ENCODE measurements around the gene PPP2R3B.

DNA sequence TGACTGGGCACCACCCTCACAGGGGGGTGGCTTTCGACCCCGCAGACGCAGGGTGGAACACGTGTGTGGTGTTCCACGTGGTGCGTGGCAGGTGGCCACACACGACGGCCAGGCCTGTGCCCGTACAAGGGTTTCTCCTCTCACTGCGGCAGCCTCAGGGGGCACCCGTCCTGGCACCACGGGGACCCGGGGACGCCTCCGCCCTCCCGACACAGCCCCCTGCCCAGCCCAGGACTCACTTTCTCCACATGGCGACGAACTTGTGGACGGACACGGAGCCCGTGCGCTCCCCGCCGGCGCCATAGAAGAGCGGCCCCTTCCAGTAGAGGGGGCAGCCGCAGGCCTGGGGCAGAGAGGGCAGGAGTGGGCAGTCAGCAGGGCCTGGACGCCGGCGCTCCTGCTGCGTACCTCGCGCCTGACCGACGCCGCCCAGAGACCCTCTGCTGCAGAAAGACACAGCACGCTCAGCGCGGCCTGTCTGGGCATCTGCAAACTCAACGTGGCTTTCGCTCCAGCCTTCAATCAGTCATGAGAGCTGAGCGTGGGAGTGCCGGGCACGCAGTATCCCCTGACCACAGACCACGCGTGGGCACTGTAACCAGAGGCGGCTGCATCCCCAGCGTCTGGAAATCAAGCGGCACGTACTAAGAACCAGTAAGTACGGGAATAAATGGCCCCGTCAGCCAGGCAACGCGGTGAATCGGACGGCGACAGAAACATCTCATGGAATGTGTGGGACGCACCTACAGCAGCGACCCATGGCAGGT is 39.2 kb downstream of the PPP2R3B start:
- TF ChIP-seq, protein P1, sequence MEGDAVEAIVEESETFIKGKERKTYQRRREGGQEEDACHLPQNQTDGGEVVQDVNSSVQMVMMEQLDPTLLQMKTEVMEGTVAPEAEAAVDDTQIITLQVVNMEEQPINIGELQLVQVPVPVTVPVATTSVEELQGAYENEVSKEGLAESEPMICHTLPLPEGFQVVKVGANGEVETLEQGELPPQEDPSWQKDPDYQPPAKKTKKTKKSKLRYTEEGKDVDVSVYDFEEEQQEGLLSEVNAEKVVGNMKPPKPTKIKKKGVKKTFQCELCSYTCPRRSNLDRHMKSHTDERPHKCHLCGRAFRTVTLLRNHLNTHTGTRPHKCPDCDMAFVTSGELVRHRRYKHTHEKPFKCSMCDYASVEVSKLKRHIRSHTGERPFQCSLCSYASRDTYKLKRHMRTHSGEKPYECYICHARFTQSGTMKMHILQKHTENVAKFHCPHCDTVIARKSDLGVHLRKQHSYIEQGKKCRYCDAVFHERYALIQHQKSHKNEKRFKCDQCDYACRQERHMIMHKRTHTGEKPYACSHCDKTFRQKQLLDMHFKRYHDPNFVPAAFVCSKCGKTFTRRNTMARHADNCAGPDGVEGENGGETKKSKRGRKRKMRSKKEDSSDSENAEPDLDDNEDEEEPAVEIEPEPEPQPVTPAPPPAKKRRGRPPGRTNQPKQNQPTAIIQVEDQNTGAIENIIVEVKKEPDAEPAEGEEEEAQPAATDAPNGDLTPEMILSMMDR (IDR thresholded peaks at IDR 0.05): no peak
- no peak for TF ChIP-seq POLR2A (IDR thresholded peaks at IDR 0.05)
